HepG2 (cell line): Measurements from ENCODE around the gene CRAT. TPM values are rescaled to one million over a fixed set of nuclear protein-coding genes. Genes with fewer than 3 reads are reported as not detected.
A peak's percentile ranks its signal among the peaks of the same experiment; 100 is the strongest.

Experiments
- CREBL2 ChIP-seq: sonication (generic); formaldehyde crosslinking; IDR thresholded peaks from 2 replicates; pipeline ENCODE4 v1.8.1; 2023; ENCODE audit warnings: missing genetic modification reagents, mild to moderate bottlenecking, borderline replicate concordance
- ELF3 ChIP-seq: IDR thresholded peaks from 2 replicates; pipeline ENCODE4 v1.6.1; 2016; ENCODE audit warnings: missing genetic modification reagents, missing compliant biosample characterization
- FOXO1 ChIP-seq: sonication (generic); formaldehyde crosslinking; IDR thresholded peaks from 2 replicates; pipeline ENCODE4 v1.4.0; 2020; ENCODE audit warnings: missing genetic modification reagents
- ISL2 ChIP-seq: sonication (generic); formaldehyde crosslinking; IDR thresholded peaks from 2 replicates; pipeline ENCODE4 v1.5.0; 2020; ENCODE audit warnings: missing genetic modification reagents
- KAT7 ChIP-seq: IDR thresholded peaks from 2 replicates; pipeline ENCODE4 v1.6.1; 2018; ENCODE audit warnings: borderline replicate concordance, missing compliant biosample characterization
- MAFG ChIP-seq: sonication (generic); formaldehyde crosslinking; IDR thresholded peaks from 2 replicates; pipeline ENCODE4 v1.5.1; 2020; ENCODE audit warnings: mild to moderate bottlenecking, missing genetic modification reagents
- MATR3 ChIP-seq: sonication (generic); formaldehyde crosslinking; IDR thresholded peaks from 2 replicates; pipeline ENCODE4 v1.4.0; 2020; ENCODE audit warnings: missing genetic modification reagents
- POLR2G ChIP-seq: fragments of 200-400 bp; formaldehyde crosslinking; IDR thresholded peaks from 2 replicates; pipeline ENCODE4 v1.6.1; 2018; ENCODE audit warnings: mild to moderate bottlenecking, low read depth, low read length, moderate library complexity
- RERE ChIP-seq: IDR thresholded peaks from 2 replicates; pipeline ENCODE4 v1.6.1; 2016; ENCODE audit warnings: low read depth, missing genetic modification reagents, missing compliant biosample characterization
- SCMH1 ChIP-seq: sonication (generic); formaldehyde crosslinking; IDR thresholded peaks from 2 replicates; pipeline ENCODE4 v1.9.0; 2021; ENCODE audit warnings: missing genetic modification reagents, mild to moderate bottlenecking, borderline replicate concordance
- SIN3B ChIP-seq: fragments of 150-350 bp; IDR thresholded peaks from 2 replicates; pipeline ENCODE4 v1.6.1; 2014; ENCODE audit warnings: low read length
- ZFYVE20 ChIP-seq: sonication (generic); formaldehyde crosslinking; IDR thresholded peaks from 2 replicates; pipeline ENCODE4 v1.8.0; 2023; ENCODE audit warnings: low read depth, mild to moderate bottlenecking, moderate library complexity, missing genetic modification reagents, borderline replicate concordance
- ZNF235 ChIP-seq: sonication (generic); formaldehyde crosslinking; IDR thresholded peaks from 2 replicates; pipeline ENCODE4 v1.8.1; 2023; ENCODE audit warnings: mild to moderate bottlenecking, missing genetic modification reagents, borderline replicate concordance
- ZNF253 ChIP-seq: sonication (generic); formaldehyde crosslinking; IDR thresholded peaks from 2 replicates; pipeline ENCODE4 v1.8.0; 2022; ENCODE audit warnings: mild to moderate bottlenecking, missing genetic modification reagents, borderline replicate concordance
- ZNF326 ChIP-seq: sonication (generic); formaldehyde crosslinking; IDR thresholded peaks from 2 replicates; pipeline ENCODE4 v1.4.0; 2020; ENCODE audit warnings: missing genetic modification reagents, borderline replicate concordance
- ZNF362 ChIP-seq: sonication (generic); formaldehyde crosslinking; IDR thresholded peaks from 2 replicates; pipeline ENCODE4 v1.4.0; 2020; ENCODE audit warnings: missing genetic modification reagents, mild to moderate bottlenecking, borderline replicate concordance
- ZNF569 ChIP-seq: sonication (generic); formaldehyde crosslinking; IDR thresholded peaks from 2 replicates; pipeline ENCODE4 v1.5.0; 2020; ENCODE audit warnings: mild to moderate bottlenecking, missing genetic modification reagents, moderate library complexity, borderline replicate concordance
- ZNF75D ChIP-seq: sonication (generic); formaldehyde crosslinking; IDR thresholded peaks from 2 replicates; pipeline ENCODE4 v1.8.1; 2023; ENCODE audit warnings: missing genetic modification reagents, mild to moderate bottlenecking, borderline replicate concordance
- ZNF776 ChIP-seq: sonication (generic); formaldehyde crosslinking; IDR thresholded peaks from 2 replicates; pipeline ENCODE4 v1.4.0; 2020; ENCODE audit warnings: mild to moderate bottlenecking, missing genetic modification reagents
- ZNF781 ChIP-seq: sonication (generic); formaldehyde crosslinking; IDR thresholded peaks from 2 replicates; pipeline ENCODE4 v1.5.1; 2020; ENCODE audit warnings: borderline replicate concordance, mild to moderate bottlenecking, missing genetic modification reagents; ENCODE audit errors: not compliant biosample characterization
- ZNF816 ChIP-seq: sonication (generic); formaldehyde crosslinking; IDR thresholded peaks from 2 replicates; pipeline ENCODE4 v1.8.0; 2022; ENCODE audit warnings: missing genetic modification reagents, mild to moderate bottlenecking, borderline replicate concordance
- ZSCAN30 ChIP-seq: sonication (generic); formaldehyde crosslinking; IDR thresholded peaks from 2 replicates; pipeline ENCODE4 v1.5.0; 2020; ENCODE audit warnings: mild to moderate bottlenecking, missing genetic modification reagents
- ZSCAN9 ChIP-seq: IDR thresholded peaks from 2 replicates; pipeline ENCODE4 v1.6.1; 2016; ENCODE audit warnings: borderline replicate concordance
- polyA plus RNA-seq, 8 experiments: library from polyadenylated mRNA; depleted of rRNA in 3 of 8; stranded (reverse) in 7 of 8; unstranded in 1 of 8; fragments of >200 nt; fragmentation: Illumina TruSeq in 4 of 8; extraction: Trizol in 4 of 8; gene quantifications; 2 replicates each; pipeline versions ENCODE4 v1.2.1 to v1.2.3, GENCODE V29; 2011 to 2016; ENCODE audit warnings: low read depth in 4 of 8, missing spikeins in 1 of 8, mixed read lengths in 1 of 8; ENCODE audit not compliant: insufficient read depth in 1 of 8
- total RNA-seq, 5 experiments: library from RNA; depleted of rRNA; stranded (reverse); fragments of >200 nt; fragmentation: Illumina TruSeq; extraction: Trizol; gene quantifications; 2 replicates each; pipeline ENCODE4 v1.2.3, GENCODE V29; 2016; ENCODE audit warnings: low read depth in 1 of 5

The CRAT gene
- total and polyA plus RNA-seq, 2 of the 13 experiments (the other 11 are each of a cell fraction or from before 2014, with no cell fraction given), result 26.1 to 26.6 TPM

GRCh38 chr9:129109952-129110739, 447 bp downstream of the CRAT start (continued):
- TF ChIP-seq MAFG, result no peak
- no peak for TF ChIP-seq MATR3
- TF ChIP-seq ISL2 (CRISPR knock-in tag), result 0 out of 2 replicates have a peak, but pooled peaks have one; percentile 21
- no peak for TF ChIP-seq ZNF781
- TF ChIP-seq ZNF75D (CRISPR knock-in tag), result no peak
- no peak for TF ChIP-seq ZNF569 (CRISPR knock-in tag)
- TF ChIP-seq ZNF776 (CRISPR knock-in tag), result peak; percentile 82
- TF ChIP-seq POLR2G, result peak; percentile 61; the same call in 1 of the 2 replicates
- TF ChIP-seq ZSCAN30 (CRISPR knock-in tag), result no peak
- no peak for TF ChIP-seq ZSCAN9 (CRISPR knock-in tag)
- no peak; the same call in 1 of the 2 replicates for TF ChIP-seq KAT7 (CRISPR knock-in tag)
- TF ChIP-seq RERE (CRISPR knock-in tag), result no peak
- TF ChIP-seq ELF3 (CRISPR knock-in tag), result 0 out of 2 replicates have a peak, but pooled peaks have one; percentile 4
- no peak for TF ChIP-seq ZNF362 (CRISPR knock-in tag)
- TF ChIP-seq ZFYVE20 (CRISPR knock-in tag), result 0 out of 2 replicates have a peak, but pooled peaks have one; percentile 44
- peak; percentile 56; the same call in 1 of the 2 replicates for TF ChIP-seq ZNF816 (CRISPR knock-in tag)
- no peak for TF ChIP-seq ZNF235 (CRISPR knock-in tag)
- TF ChIP-seq SCMH1 (CRISPR knock-in tag), result no peak
- no peak for TF ChIP-seq SIN3B
- TF ChIP-seq FOXO1 (CRISPR knock-in tag), result 0 out of 2 replicates have a peak, but pooled peaks have one; percentile 42
- no peak for TF ChIP-seq ZNF253 (CRISPR knock-in tag)
- no peak for TF ChIP-seq ZNF326 (CRISPR knock-in tag)
- no peak for TF ChIP-seq CREBL2 (CRISPR knock-in tag)
